GM06990 (cell line): ENCODE results near the gene P2RY2.

Experiments used
- DNase-seq: peaks from one replicate; pipeline ENCODE4 v3.0.0-alpha.2; 2011; ENCODE audit not compliant: insufficient read length; ENCODE audit errors: extremely low read depth
- H3K27me3 ChIP-seq: replicated peaks from 2 replicates; pipeline ENCODE4 v1.6.0; 2011; ENCODE audit warnings: low read length; ENCODE audit not compliant: control insufficient read depth, insufficient read depth
- H3K36me3 ChIP-seq: 2 replicates; pipeline ENCODE4 v1.5.1; 2011; ENCODE audit warnings: low read length; ENCODE audit not compliant: control insufficient read depth, insufficient read depth
- H3K4me3 ChIP-seq: replicated peaks from 2 replicates; pipeline ENCODE4 v1.5.1; 2011; ENCODE audit warnings: low read depth, mild to moderate bottlenecking, control low read depth, low read length
- CTCF ChIP-seq: IDR thresholded peaks from 2 replicates; pipeline ENCODE4 v1.5.1; 2011; ENCODE audit warnings: low read length, control low read depth, mild to moderate bottlenecking, inconsistent platforms; ENCODE audit not compliant: insufficient read depth, poor library complexity, severe bottlenecking

The P2RY2 gene

GRCh38 chr11:73189315-73189714 lies 28.8 kb upstream of the P2RY2 start:
- H3K27me3 ChIP-seq: no peaks in the 10 kb centered on the region
- DNase-seq: peak; percentile 61
- no peak overlapping the region for H3K4me3 ChIP-seq
- no peak for TF ChIP-seq CTCF
- no peaks in the 10 kb centered on the region for H3K36me3 ChIP-seq

- Histone ChIP-seq H3K36me3 (no peaks in the 10 kb centered on the region), H3K27me3 (no peaks in the 10 kb centered on the region), H3K4me3 (no peak overlapping the region)
- no peak for TF ChIP-seq CTCF
- no peak for DNase-seq
Measured at GRCh38 chr11:73189723-73190556, 28.1 kb upstream of the P2RY2 start.

GRCh38 chr11:73190557-73190885 lies 27.6 kb upstream of the P2RY2 start:
- DNase-seq: no peak
- H3K27me3 ChIP-seq: no peaks in the 10 kb centered on the region

GRCh38 chr11:73191151-73191550 lies 26.9 kb upstream of the P2RY2 start:
- TF ChIP-seq CTCF: no peak
- H3K36me3 ChIP-seq: no peaks in the 10 kb centered on the region
- H3K4me3 ChIP-seq: no peak overlapping the region
- no peak for DNase-seq
- H3K27me3 ChIP-seq: no peaks in the 10 kb centered on the region

More at GRCh38 chr11:73190557-73190885, 27.6 kb upstream of the P2RY2 start:
- Histone ChIP-seq H3K4me3 (no peak overlapping the region), H3K36me3 (no peaks in the 10 kb centered on the region)
- TF ChIP-seq CTCF: no peak

- Histone ChIP-seq H3K27me3 (no peaks in the 10 kb centered on the region), H3K36me3 (no peaks in the 10 kb centered on the region), H3K4me3 (no peak overlapping the region)
- no peak for TF ChIP-seq CTCF
- DNase-seq: no peak
Measured at GRCh38 chr11:73192272-73192671, 25.8 kb upstream of the P2RY2 start.
